Measurements from ENCODE around the gene GRP.

DNA sequence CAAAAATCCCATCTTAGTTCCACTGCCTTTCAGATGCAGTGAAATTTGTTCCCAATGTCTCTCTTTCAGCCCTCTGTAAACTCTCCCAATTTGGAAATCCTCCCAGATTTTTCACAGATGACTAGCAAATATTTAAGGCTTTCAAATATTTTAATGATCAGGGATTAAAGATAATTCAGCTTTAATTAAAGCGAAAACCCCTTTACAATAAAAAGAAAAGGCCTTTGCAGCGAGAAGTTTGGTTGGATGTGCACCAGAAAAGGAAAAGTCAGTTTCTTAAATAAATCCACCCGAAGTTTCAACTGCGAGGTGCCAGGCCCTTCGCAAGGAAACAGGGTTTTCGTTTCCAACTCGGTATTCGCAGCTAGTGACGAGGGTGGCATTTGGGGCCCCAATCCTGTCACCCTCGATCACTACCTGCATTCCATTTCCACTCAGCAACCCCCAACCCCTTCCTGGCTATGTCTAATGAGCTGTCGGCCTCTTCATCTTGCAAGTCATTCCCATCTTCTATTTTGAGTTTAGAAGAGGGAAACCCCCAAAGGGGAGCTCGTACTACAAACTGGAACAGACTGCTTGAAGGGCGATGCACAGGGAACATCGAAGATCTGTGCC lies 51.8 kb downstream of the GRP start:
- TF ChIP-seq CEBPB (IDR thresholded peaks at IDR 0.05; ENCODE audit: low read depth) (no peak), CTCF (IDR thresholded peaks at IDR 0.05 in 2 of 3, conservative IDR thresholded peaks at IDR 0.05 in 1 of 3; ENCODE audit: borderline replicate concordance in 1 of 3, insufficient read depth in 1 of 3, low read depth in 2 of 3, low read length in 2 of 3) (no peak), POLR2AphosphoS5 (IDR thresholded peaks at IDR 0.05; ENCODE audit: low read depth, low read length) (no peak), RAD21 (IDR thresholded peaks at IDR 0.05; ENCODE audit: low read depth) (no peak)
